ENCODE results near the gene CDH2.
A peak's percentile ranks its signal among the peaks of the same experiment; 100 is the strongest.

CDH2 gene

DNA sequence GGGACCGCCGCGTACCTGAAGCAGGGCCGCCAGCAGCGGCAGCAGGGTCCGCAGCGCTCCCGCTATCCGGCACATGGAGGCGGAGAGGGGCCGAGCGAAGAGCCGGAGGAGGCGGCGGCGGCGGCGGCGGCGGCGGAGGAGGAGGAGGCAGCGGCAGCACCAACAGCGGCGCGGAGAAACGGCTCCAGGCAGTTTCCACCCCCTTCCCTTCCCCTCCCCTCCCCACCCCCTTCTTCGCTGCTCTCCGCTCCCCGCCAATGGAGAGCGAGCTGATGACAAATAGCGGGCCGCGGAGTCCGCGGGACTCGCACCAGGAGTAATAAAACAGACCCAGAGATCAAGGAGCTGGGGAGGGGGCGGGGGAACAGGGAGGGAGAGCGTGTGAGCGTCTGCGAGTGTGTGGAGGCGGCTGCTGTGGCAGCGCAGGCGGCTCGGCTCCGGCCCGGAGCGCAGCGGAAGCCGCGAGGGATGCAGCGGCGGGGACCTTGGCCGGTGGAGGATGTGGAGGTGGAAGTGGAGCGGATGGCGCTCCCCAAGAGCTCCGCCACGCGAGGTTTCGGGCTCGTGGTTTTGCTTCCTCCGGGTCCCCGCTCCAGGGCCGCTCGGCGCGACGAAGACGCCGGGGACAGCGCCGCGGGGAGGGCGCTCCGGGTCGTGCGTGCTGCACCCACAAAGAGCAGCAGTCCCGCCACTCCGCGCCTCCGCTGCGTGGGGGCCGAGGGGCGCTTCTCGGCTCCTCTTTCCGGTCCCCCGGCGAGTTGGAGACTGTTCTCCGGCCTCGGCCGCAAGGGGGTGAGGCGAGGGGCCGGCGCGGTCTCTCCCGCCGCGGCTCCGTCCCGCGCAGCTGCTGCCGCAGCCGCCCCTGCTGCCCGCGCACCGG lies at the start of gene CDH2:
TSS of gene CDH2 (minus strand) at position 183 of the 880 bp plus-strand sequence. CDS start at position 75, 108 bp downstream.
- DNase-seq = peak in 2 of 3 donors; percentile 9 to 13

- DNase-seq = no peak
Measured at GRCh38 chr18:28212060-28212459, 35.1 kb upstream of the CDH2 start.

DNA sequence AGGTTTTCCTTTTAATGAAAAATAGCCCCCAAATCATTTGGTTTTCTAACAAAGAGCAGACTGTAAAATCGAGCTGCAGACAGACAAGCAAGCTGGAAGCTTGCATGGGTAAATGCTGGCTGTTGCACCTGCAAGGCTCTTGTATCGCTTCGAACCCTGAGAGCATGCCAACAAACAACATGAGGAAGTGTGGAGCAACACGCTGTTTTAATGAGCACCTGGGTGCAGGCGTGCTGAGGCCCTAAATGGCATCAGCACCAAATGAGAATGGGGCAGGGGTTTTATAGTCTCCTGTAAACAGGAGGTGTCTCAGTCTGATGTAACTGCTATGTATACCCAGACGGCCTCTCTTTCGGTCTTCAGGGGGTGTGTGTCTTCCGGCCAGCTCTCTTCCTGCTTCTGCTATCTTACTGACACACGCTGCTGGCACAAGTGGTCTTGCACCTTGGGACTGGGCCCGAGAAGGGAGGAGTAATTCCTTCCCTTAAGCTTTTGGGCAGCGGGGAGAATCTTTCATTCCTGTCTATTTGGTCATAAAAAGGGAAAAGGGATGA lies 31.9 kb upstream of the CDH2 start:
- DNase-seq = no peak

- no peak for DNase-seq
Measured at GRCh38 chr18:28208268-28208667, 31.3 kb upstream of the CDH2 start.

GRCh38 chr18:28204154-28204553 lies 27.2 kb upstream of the CDH2 start:
- no peak for DNase-seq

DNA sequence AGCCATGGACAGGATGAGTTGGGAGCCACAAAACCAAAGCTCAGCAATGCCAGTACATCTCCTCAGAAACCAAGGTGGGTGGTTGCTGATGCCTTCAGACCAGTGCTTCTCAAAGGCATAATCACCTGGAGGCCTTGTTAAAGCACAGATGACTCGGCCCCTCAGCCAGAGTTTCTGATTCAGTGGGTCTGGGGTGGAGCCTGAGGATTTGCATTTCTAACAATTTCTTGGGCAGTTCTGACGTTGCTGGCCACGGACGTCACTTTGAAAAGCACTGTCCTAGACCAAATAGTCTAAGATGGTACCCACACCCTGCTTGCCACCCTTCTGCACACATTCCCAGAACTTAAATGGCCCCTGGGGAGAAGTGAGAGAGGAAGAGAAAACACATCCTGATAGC lies 24.1 kb upstream of the CDH2 start:
- no peak for DNase-seq

GRCh38 chr18:28198620-28199019 lies 21.7 kb upstream of the CDH2 start:
- DNase-seq = no peak

- DNase-seq = no peak
Measured at GRCh38 chr18:28193177-28193778, 16.3 kb upstream of the CDH2 start.

DNA sequence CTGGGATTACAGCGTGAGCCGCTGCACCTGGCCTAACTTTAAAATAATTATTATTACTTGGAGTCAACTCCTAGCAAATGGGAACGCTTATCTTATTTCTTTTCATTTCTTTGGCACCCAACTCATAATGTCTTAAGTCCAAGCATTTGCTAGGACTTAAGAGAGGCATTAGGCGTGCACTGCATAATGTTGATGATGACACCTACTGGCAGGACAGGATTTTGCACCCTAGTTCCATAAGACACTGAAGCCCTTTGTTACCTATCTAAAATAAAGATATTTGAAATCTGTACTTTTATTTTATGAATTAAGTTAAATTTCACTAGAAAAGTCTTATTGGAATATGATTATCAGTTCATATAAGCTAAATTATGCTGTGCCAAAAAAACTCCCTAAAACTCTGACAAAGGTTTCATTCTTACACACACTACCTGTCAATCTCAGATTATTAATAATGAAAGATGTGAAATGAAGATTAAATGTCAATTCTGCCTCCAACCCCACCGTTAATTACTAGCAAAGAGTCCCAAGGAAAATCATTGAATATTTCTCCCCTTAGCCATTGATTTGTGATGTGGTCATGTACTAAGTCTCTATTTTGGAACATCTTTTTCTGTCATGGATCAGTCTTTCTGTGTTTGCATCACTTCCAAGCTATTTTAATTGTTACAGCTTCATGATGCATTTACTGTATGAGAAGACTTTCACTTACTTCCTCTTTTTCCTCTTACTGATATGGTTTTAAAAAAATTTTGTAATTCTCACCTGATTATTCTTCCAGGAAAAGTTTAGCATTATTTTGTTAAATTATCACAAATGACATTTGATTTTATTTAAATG lies 12.7 kb upstream of the CDH2 start:
- peak; percentile 49 to 64 (median 57) for DNase-seq

DNA sequence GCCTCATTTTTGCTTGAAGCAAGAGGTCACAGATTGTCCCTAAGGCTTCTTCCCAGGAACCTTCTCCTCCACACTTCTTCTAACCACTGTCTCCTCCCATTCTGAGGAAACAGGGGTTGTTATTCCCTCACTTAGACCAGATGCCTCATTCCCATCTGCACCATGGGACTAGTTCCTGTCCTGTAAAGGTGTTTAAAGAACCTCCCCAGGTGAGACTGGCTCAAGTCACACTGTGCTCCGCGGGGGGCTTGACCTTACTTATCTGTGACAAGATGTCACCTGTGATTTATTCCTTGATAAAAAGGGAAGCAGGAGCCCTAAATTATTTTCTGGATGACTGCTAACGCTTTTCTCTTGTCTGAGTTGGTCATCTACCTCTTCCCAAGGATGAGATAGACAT lies 8.2 kb upstream of the CDH2 start:
- DNase-seq = no peak

- no peak for DNase-seq
Measured at GRCh38 chr18:28183418-28184078, 6.6 kb upstream of the CDH2 start.

DNA sequence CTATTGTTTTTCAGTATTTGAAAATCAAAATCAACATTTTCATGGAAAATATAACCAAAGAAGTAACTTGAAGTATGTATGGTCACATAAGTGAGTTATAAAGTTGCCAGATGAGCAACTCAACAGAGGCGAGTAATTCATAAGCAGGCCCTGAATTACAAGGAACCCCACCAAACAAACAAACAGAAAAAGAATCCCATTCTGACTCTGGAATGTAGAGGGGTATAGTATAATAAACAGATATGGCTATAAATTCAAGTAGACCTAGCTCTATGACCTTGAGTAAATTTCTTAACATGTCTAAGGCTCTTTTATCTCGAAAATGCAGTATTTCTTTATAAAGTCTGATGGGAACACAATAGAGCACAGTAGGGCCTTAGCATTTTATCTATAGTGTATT lies 4.7 kb upstream of the CDH2 start:
- DNase-seq = no peak

- no peak for DNase-seq
Measured at GRCh38 chr18:28178720-28179119, 1.8 kb upstream of the CDH2 start.

DNA sequence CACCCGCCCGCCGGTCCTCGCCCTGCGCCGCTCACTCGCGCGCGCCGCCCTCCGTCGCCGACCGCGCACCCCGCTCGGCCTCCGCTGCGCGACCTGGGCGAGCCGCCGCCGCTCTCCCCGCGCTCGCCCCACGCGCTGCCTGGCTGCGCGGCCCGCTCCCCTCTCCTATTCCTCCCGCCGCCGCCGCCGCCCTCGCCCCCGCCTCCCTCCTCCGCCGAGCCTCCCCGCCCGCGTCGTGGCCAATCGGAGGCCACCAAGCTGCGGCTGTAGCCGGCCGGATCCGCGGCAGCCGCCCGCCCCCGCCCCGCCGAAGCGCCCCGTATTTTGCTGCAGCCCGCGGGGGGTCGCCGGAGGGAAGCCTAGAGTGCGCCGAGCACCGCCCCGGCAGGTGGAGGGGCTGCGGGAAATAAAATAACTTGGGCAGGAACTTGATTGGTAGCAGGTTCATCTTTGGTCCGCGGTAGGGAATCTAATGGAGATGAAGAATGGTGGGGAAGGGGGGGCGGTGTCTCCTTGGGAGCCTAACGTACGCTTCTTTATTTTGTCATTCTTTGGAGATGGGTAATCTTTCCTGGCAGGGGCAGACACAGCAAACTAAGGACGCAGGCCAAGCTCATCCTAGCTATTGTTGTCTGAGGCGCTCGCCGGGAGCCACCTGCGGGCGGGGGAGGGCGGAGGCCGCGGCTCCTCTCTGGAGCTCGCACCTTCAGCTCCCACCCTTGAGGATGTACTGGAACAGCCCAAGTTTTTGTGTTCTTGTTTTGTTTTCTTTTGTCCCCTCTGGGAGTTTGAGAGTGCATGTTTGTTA lies 1.1 kb upstream of the CDH2 start:
- DNase-seq = peak in 2 of 3 donors; percentile 9 to 20

- DNase-seq = no peak
Measured at GRCh38 chr18:28176698-28176947, 307 bp downstream of the CDH2 start.

- no peak for DNase-seq
Measured at GRCh38 chr18:28175930-28176697, 816 bp downstream of the CDH2 start.

DNA sequence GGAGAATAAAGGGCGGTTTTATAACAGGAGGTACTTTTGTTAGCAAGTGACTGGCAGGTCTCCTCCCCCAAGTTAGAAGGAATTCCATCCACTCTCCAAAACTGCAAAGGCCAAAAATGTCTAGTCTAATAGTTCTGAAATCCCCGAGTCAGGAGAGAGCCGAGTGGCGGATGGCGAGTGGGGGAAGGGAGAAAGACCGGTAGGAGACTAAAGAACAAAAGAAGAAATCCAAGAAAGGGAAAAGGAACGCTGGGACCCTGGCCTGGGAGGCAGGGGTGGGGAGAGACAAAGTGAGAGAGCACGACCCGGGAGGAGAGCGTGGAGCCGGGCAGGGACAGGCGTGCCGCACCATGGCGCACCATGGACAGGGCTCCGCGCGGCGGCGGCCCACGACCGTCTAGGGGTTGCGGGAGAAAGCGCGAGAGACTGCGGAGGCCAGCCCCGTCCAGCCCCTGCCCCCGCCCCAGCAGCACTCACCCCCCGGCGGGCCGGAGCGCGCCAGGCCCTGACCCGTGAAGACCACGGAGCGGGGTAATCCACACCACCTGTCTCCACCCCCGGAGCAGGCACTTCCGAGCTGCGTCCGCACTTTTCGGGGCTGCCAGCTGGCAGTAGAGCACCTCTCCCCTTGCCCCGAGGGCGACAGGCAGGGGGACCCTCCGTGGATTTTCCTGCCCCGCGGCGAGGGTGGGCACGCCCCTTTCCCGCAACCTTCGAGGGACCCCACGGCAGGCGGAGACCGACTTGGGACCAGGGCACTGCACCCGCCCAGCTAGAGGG lies 1.6 kb downstream of the CDH2 start:
- peak in 1 of 3 donors; percentile 5 for DNase-seq

DNA sequence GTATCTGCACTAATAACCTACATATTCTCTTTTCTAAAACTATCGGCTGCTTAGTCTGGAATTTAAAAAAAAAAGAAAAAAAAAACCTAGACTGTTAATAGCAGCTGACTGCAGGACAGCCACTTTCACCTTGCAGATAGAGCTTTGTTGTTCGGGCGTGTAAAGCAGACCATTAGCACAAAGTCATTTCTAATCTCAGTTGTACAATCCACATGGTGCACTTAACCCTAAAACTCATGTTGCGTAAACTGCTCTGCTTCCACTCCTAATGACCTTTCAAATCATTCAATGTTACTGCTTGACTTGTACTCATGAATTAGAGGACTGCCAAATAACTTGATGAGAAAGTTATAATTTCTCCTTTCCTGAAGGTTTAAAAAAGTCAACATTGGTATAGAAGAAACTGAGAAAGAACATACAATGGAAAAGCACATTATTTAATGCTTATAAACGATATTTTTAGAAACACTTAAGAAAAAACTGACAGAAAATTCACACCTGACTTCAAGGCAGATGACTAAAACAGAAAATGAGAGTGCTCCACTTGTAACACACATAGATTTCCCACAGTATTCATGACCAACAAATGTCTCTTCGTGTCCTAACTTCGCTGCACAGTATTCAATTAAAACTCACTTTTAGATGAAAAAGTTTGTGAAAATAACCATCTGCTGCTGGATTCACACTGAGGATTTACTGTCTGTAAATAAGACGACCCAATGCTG lies 2.6 kb downstream of the CDH2 start:
- DNase-seq = no peak

GRCh38 chr18:28171837-28172236 lies 5.1 kb downstream of the CDH2 start:
- no peak for DNase-seq

DNA sequence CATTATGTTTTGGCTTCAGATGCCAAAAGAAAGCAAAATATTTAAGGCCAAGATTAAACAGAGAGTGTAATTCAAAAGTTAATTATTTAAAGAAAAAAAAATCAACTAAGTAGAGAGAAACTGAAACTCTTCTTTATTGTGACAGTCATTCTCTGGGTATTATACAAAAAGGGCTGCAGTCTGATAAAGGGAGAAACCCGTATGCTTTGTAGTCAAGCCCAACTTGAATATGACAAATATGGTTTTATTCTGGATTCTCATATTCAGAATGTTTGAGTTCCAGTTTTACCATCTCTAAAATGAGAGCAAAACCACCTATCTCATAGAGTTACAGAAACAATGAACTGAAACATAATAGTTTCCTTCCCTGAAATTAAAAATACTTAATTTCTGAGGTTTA lies 8.2 kb downstream of the CDH2 start:
- no peak for DNase-seq

All from suppressor macrophage treated with lipopolysaccharide for 1 hour (primary cell).